GM19025 (cell line): ENCODE data around the gene RPS6KA2.

ENCODE experiments used
- ATAC-seq: cut with Tn5 transposase; IDR thresholded peaks from one replicate; pipeline ENCODE4 v1.9.1; 2021; ENCODE audit warnings: mild to moderate bottlenecking, low read depth, moderate library complexity; ENCODE audit not compliant: unreplicated experiment

Gene RPS6KA2

GRCh38 chr6:166579237-166579850 lies 47.7 kb downstream of the RPS6KA2 start:
- ATAC-seq, result no peak

- no peak for ATAC-seq
These were observed 48.4 kb downstream of the RPS6KA2 start for GRCh38 chr6:166578536-166579236.

- no peak for ATAC-seq
These were observed 51.8 kb downstream of the RPS6KA2 start for GRCh38 chr6:166575205-166575604.

GRCh38 chr6:166573511-166574216 lies 53.4 kb downstream of the RPS6KA2 start:
- no peak for ATAC-seq

- ATAC-seq, result no peak
These were observed 54.4 kb downstream of the RPS6KA2 start for GRCh38 chr6:166572370-166573261.

- ATAC-seq, result no peak
These were observed 55.9 kb downstream of the RPS6KA2 start for GRCh38 chr6:166570929-166571713.

- no peak for ATAC-seq
These were observed 57.8 kb downstream of the RPS6KA2 start for GRCh38 chr6:166569206-166569605.

- no peak for ATAC-seq
These were observed 59.2 kb downstream of the RPS6KA2 start for GRCh38 chr6:166567813-166568212.

- ATAC-seq, result no peak
These were observed 59.9 kb downstream of the RPS6KA2 start for GRCh38 chr6:166567107-166567506.

GRCh38 chr6:166566026-166567011 lies 60.7 kb downstream of the RPS6KA2 start:
- ATAC-seq, result no peak

- no peak for ATAC-seq
These were observed 61.7 kb downstream of the RPS6KA2 start for GRCh38 chr6:166565084-166565967.

GRCh38 chr6:166563805-166564204 lies 63.2 kb downstream of the RPS6KA2 start:
- ATAC-seq, result no peak

GRCh38 chr6:166563200-166563599 lies 63.9 kb downstream of the RPS6KA2 start:
- no peak for ATAC-seq

- ATAC-seq, result no peak
These were observed 64.3 kb downstream of the RPS6KA2 start for GRCh38 chr6:166562726-166563125.

- no peak for ATAC-seq
These were observed 65.2 kb downstream of the RPS6KA2 start for GRCh38 chr6:166561771-166562359.

GRCh38 chr6:166560222-166560621 lies 66.8 kb downstream of the RPS6KA2 start:
- ATAC-seq, result no peak

GRCh38 chr6:166559662-166560061 lies 67.4 kb downstream of the RPS6KA2 start:
- ATAC-seq, result no peak
